CD4-positive, CD25-positive, alpha-beta regulatory T cell (primary cell): ENCODE data around the gene PPP1CA. TPM values are rescaled to one million over a fixed set of nuclear protein-coding genes. Genes with fewer than 3 reads are reported as not detected.
A peak's percentile ranks its signal among the peaks of the same experiment; 100 is the strongest.
"Not testable (repeated sequence)": the region's sequence is repeated elsewhere in the genome, so short reads cannot be mapped to it uniquely, and the experiment has no call there.

ENCODE experiments used
- ATAC-seq, 2 donors: fragments of 150-1000 bp; cut with Tn5 transposase; one replicate each; pipeline ENCODE4 v1.10.0; 2021; ENCODE audit warnings: low read depth in 2 of 2, moderate number of reproducible peaks in 2 of 2, moderate library complexity in 1 of 2
- DNase-seq, 3 donors: peaks; one replicate each; pipeline versions ENCODE4 v3.0.0 to v3.0.0-alpha.2; 2012 to 2022; ENCODE audit warnings: mixed read lengths in 1 of 3
- H3K27ac ChIP-seq: one replicate; pipeline ENCODE4 v1.7.0; 2013; ENCODE audit warnings: mild to moderate bottlenecking, low read length; ENCODE audit not compliant: insufficient read depth, poor library complexity, severe bottlenecking
- H3K27me3 ChIP-seq: one replicate; pipeline ENCODE4 v1.7.0; 2013; ENCODE audit warnings: low read length; ENCODE audit not compliant: control insufficient read depth, insufficient read depth
- H3K36me3 ChIP-seq: one replicate; pipeline ENCODE4 v1.7.0; 2013; ENCODE audit warnings: mild to moderate bottlenecking, low read length, moderate library complexity; ENCODE audit not compliant: control insufficient read depth, insufficient read depth
- H3K4me1 ChIP-seq: 2 replicates; pipeline ENCODE4 v1.7.0; 2013; ENCODE audit warnings: mild to moderate bottlenecking, low read length; ENCODE audit not compliant: insufficient read depth, control insufficient read depth, poor library complexity, severe bottlenecking
- H3K4me3 ChIP-seq: one replicate; pipeline ENCODE4 v1.7.0; 2013; ENCODE audit warnings: low read depth, mild to moderate bottlenecking, low read length, moderate library complexity
- H3K9me3 ChIP-seq, 2 experiments: 1 replicate in 1 of 2; 2 replicates in 1 of 2; pipeline ENCODE4 v1.7.0; 2013; ENCODE audit warnings: low read length in 2 of 2, mild to moderate bottlenecking in 1 of 2, moderate library complexity in 1 of 2; ENCODE audit not compliant: control insufficient read depth in 2 of 2
- H3K27ac Mint-ChIP-seq, 3 donors: one replicate each; pipeline ENCODE4 v1.8.0; 2020 to 2022; ENCODE audit warnings: mild to moderate bottlenecking in 3 of 3, mixed read lengths in 3 of 3, moderate library complexity in 2 of 3
- H3K27me3 Mint-ChIP-seq: one replicate; pipeline ENCODE4 v1.8.0; 2022; ENCODE audit warnings: mild to moderate bottlenecking, mixed read lengths
- H3K36me3 Mint-ChIP-seq: one replicate; pipeline ENCODE4 v1.8.0; 2020; ENCODE audit warnings: mixed read lengths
- H3K4me1 Mint-ChIP-seq, 4 donors: one replicate each; pipeline ENCODE4 v1.8.0; 2020 to 2022; ENCODE audit warnings: mixed read lengths in 4 of 4, mild to moderate bottlenecking in 1 of 4
- H3K4me3 Mint-ChIP-seq, 4 donors: one replicate each; pipeline ENCODE4 v1.8.0; 2020 to 2022; ENCODE audit warnings: mild to moderate bottlenecking in 4 of 4, mixed read lengths in 4 of 4, moderate library complexity in 3 of 4
- H3K9me3 Mint-ChIP-seq, 7 donors: one replicate each; pipeline ENCODE4 v1.8.0; 2020 to 2022; ENCODE audit warnings: mixed read lengths in 7 of 7, mild to moderate bottlenecking in 3 of 7, moderate library complexity in 2 of 7
- polyA plus RNA-seq, 4 donors: library from polyadenylated mRNA; unstranded; fragments of 300-500 nt; fragmentation: Illumina TruSeq; gene quantifications; one replicate each; pipeline ENCODE4 v1.2.3, GENCODE V29; 2021
- total RNA-seq: library from RNA; stranded (reverse); gene quantifications from one replicate; pipeline ENCODE4 v1.2.3, GENCODE V29; 2022

The PPP1CA gene
- total and polyA plus RNA-seq, 5 donors from 2014 or later: 160 to 762 (median 557) TPM

GRCh38 chr11:67432655-67433349, 31.1 kb upstream of the PPP1CA start:
- H3K4me3 ChIP-seq: no peak overlapping the region
- peak overlapping the region; percentile 94 for H3K27ac ChIP-seq
- H3K36me3 Mint-ChIP-seq: peaks cover 10% of the 10 kb centered on the region
- ATAC-seq (no peak), DNase-seq (no peak)
- H3K4me1 Mint-ChIP-seq: peaks cover 5 to 78% (median 24%) of the 10 kb centered on the region in 4 donors
- no peaks in the 10 kb centered on the region for H3K9me3 ChIP-seq
- peaks cover 23% of the 10 kb centered on the region for H3K36me3 ChIP-seq
- H3K4me1 ChIP-seq: peaks cover 72% of the 10 kb centered on the region
- peaks cover 5% of the 10 kb centered on the region for H3K27me3 Mint-ChIP-seq
- peak overlapping the region in 3 of 4 donors; percentile 72 to 86 (median 75) for H3K4me3 Mint-ChIP-seq
- H3K27me3 ChIP-seq: no peaks in the 10 kb centered on the region
- H3K9me3 Mint-ChIP-seq: no peaks in the 10 kb centered on the region
- H3K27ac Mint-ChIP-seq: peak overlapping the region in 1 of 3 donors; percentile 42

DNA sequence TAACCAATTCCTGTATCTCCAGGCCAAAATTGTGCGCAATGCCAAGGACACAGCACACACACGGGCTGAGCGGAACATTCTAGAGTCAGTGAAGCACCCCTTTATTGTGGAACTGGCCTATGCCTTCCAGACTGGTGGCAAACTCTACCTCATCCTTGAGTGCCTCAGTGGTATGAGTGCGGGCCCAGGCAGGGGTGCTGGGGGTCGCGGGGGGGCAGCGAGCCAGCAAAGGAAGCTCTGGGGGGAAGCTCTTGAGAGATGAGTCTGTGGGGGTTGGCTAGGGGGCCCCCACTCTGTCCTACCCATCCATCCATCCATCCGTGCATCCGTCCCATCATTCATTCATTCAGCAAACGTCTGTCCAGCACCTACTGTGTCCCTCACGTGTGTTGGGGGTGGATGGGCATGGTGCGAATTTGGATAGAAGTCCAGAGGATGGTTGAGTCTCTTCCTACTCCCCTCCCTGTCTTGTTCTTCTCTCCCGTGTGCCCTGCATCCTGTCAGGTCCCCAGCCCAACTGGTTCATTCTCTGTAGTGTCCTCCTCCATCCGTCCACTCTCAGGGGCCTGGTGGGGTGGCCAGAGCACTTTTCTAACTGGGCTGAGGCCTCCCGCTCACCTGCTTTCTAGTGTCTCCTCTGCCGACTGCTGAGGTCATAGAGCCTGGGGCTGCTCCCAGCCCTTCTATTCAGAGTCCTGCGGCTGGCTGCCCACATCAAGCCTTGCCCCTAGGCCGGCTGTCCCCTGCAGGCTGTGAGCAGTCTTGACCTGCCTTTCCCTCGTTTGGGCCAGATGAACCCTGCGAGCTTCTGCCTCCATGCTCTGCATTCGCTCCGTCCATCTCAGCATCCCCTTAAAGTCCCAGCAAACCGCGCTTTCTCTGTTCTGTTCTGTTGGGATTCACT, 29.9 kb upstream of the PPP1CA start:
- no peaks in the 10 kb centered on the region for H3K27me3 ChIP-seq
- Mint-ChIP-seq H3K36me3 (peaks cover 7% of the 10 kb centered on the region), H3K4me1 (peaks cover 5 to 82% (median 26%) of the 10 kb centered on the region in 4 donors), H3K27me3 (peaks cover 6% of the 10 kb centered on the region), H3K4me3 (peak overlapping the region; percentile 60 to 86 (median 78)), H3K27ac (peak overlapping the region; percentile 71 to 94 (median 89)), H3K9me3 (no peaks in the 10 kb centered on the region)
- no peak overlapping the region for H3K4me3 ChIP-seq
- H3K9me3 ChIP-seq: no peaks in the 10 kb centered on the region
- H3K27ac ChIP-seq: no peak overlapping the region
- peaks cover 70% of the 10 kb centered on the region for H3K4me1 ChIP-seq
- ATAC-seq: no peak
- H3K36me3 ChIP-seq: peaks cover 23% of the 10 kb centered on the region
- no peak for DNase-seq

DNA sequence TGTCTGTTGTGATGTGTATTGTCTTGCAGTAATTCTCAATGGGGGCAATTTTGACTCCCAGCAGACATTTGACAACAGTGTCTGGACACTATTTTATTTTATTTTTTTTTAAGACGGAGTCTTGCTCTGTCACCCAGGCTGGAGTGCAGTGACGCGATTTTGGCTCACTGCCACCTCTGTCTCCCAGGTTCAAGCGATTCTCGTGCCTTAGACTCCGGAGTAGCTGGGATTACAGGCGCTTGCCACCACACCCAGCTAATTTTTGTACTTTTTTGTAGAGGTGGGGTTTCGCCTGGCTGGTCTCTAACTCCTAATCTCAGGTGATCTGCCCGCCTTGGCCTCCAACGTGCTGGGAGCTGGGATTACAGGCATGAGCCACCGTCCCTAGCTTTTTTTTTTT, 28.1 kb upstream of the PPP1CA start:
- H3K27ac Mint-ChIP-seq: peak overlapping the region in 1 of 3 donors; percentile 97
- no peak for ATAC-seq
- H3K4me1 Mint-ChIP-seq: peaks cover 5 to 80% (median 27%) of the 10 kb centered on the region in 4 donors
- Histone ChIP-seq H3K36me3 (peaks cover 15% of the 10 kb centered on the region), H3K4me1 (peaks cover 52% of the 10 kb centered on the region), H3K27ac (peak overlapping the region; percentile 89), H3K27me3 (no peaks in the 10 kb centered on the region), H3K4me3 (peak overlapping the region; percentile 97), H3K9me3 (no peaks in the 10 kb centered on the region)
- no peaks in the 10 kb centered on the region for H3K9me3 Mint-ChIP-seq
- peaks cover 5% of the 10 kb centered on the region for H3K36me3 Mint-ChIP-seq
- DNase-seq: no peak
- peak overlapping the region; percentile 62 to 99 (median 96) for H3K4me3 Mint-ChIP-seq
- peaks cover 6% of the 10 kb centered on the region for H3K27me3 Mint-ChIP-seq

DNA sequence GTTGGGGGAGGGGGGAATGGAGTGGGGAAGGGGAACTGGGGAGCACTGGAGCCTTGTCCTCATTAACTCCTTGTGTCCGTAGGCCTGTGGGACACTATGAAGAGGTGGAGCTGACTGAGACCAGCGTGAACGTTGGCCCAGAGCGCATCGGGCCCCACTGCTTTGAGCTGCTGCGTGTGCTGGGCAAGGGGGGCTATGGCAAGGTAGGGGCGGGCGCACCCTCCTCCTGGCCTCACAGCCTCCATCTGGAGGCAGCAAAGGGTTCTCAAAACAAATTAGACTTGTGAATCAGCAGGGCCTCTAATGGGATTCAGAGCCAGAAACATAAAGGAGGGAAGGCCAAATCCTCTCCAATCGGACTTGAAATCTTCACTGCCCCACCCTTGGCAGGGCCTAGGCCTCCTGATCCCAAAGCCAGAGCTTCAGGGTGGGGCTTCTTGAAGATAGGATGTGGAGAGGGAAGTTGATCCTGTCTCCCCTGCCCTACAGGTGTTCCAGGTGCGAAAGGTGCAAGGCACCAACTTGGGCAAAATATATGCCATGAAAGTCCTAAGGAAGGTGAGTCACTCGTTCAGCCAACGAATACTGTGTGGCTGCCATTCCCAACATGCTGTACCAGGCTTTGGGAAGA, 27.5 kb upstream of the PPP1CA start:
- Mint-ChIP-seq H3K9me3 (no peaks in the 10 kb centered on the region), H3K4me1 (peaks cover 5 to 79% (median 26%) of the 10 kb centered on the region in 4 donors), H3K4me3 (peak overlapping the region; percentile 95 to 99 (median 98)), H3K27ac (peak overlapping the region; percentile 63 to 97 (median 97)), H3K27me3 (peaks cover 6% of the 10 kb centered on the region), H3K36me3 (peaks cover 5% of the 10 kb centered on the region)
- Histone ChIP-seq H3K27ac (peak overlapping the region; percentile 89), H3K4me1 (peaks cover 50% of the 10 kb centered on the region), H3K4me3 (peak overlapping the region; percentile 97), H3K36me3 (peaks cover 15% of the 10 kb centered on the region), H3K27me3 (no peaks in the 10 kb centered on the region), H3K9me3 (no peaks in the 10 kb centered on the region)
- no peak for DNase-seq
- ATAC-seq: no peak

GRCh38 chr11:67428052-67429001, 26.7 kb upstream of the PPP1CA start, which contains the start of gene RPS6KB2:
Gene RPS6KB2, plus strand, starts transcription at chr11:67428494. Its CDS starts 52 bp downstream, at chr11:67428546.
- ATAC-seq (peak; percentile 87 to 89), DNase-seq (peak; percentile 98 to 99 (median 99))
- H3K27me3 Mint-ChIP-seq: peaks cover 6% of the 10 kb centered on the region
- peaks cover 41% of the 10 kb centered on the region for H3K4me1 ChIP-seq
- peak within 1 kb of the TSS; percentile 97 for H3K4me3 ChIP-seq
- H3K36me3 ChIP-seq: peaks cover 14% of the 10 kb centered on the region
- peak within 1 kb of the TSS; percentile 95 to 97 (median 97) for H3K27ac Mint-ChIP-seq
- H3K9me3 ChIP-seq: no peaks in the 10 kb centered on the region
- peak within 1 kb of the TSS; percentile 89 for H3K27ac ChIP-seq
- H3K36me3 Mint-ChIP-seq: peaks cover 5% of the 10 kb centered on the region
- H3K27me3 ChIP-seq: no peaks in the 10 kb centered on the region
- H3K4me3 Mint-ChIP-seq: peak within 1 kb of the TSS; percentile 95 to 99 (median 98)
- peaks cover 5 to 75% (median 24%) of the 10 kb centered on the region in 4 donors for H3K4me1 Mint-ChIP-seq
- no peaks in the 10 kb centered on the region for H3K9me3 Mint-ChIP-seq

DNA sequence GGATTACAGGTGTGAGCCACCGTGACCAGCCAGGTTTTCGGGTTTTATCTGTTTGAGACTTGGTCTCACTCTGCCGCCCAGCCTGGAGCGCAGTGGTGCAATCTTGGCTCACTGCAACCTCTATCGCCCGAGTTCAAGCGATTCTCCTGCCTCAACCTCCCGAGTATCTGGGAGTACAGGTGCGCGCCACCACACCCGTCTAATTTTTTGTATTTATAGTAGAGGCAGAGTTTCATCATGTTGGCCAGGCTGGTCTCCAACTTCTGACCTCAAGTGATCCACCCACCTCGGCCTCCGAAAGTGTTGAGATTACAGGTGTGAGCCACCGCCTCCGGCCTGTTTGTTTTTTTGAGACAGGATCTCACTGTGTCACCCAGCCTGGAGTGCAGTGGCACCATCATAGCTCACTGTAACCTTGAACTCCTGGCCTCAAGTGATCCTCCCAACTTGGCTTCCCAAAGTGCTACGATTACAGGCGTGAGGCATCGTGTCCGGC, 25.8 kb upstream of the PPP1CA start:
- H3K27me3 ChIP-seq, H3K9me3 ChIP-seq, H3K27me3 Mint-ChIP-seq, ATAC-seq, H3K9me3 Mint-ChIP-seq, H3K36me3 Mint-ChIP-seq, DNase-seq: not testable (repeated sequence)
- peak overlapping the region; percentile 95 to 97 (median 97) for H3K27ac Mint-ChIP-seq
- H3K36me3 ChIP-seq: peaks cover 12% of the 10 kb centered on the region
- peaks cover 5 to 75% (median 25%) of the 10 kb centered on the region in 4 donors for H3K4me1 Mint-ChIP-seq
- H3K4me1 ChIP-seq: peaks cover 32% of the 10 kb centered on the region
- peak overlapping the region; percentile 95 to 99 (median 98) for H3K4me3 Mint-ChIP-seq
- peak overlapping the region; percentile 89 for H3K27ac ChIP-seq
- peak overlapping the region; percentile 97 for H3K4me3 ChIP-seq
